Right ventricle myocardium inferior (tissue), 1 donor: Measurements from ENCODE around the gene DZIP3. TPM values are rescaled to one million over a fixed set of nuclear protein-coding genes. Genes with fewer than 3 reads are reported as not detected.
"Not testable (repeated sequence)": the region's sequence is repeated elsewhere in the genome, so short reads cannot be mapped to it uniquely, and the experiment has no call there.

Experiments used
- ATAC-seq: fragments of 200-7000 bp; cut with Tn5 transposase; one replicate; pipeline ENCODE4 v1.9.1; 2020; ENCODE audit warnings: mild to moderate bottlenecking, moderate library complexity
- DNase-seq: peaks from one replicate; pipeline ENCODE4 v3.0.0; 2021; ENCODE audit errors: missing footprints
- intact Hi-C: fragments of 100-400 bp; cut with DNase I; formaldehyde crosslinking; loops from one replicate; pipeline ENCODE4 v1.11.0; 2022
- total RNA-seq: library from RNA; stranded (reverse); fragmentation: NEBNext Ultra II Directional; extraction: Animal tissue kit (Norgen Biotek cat#: 25700); gene quantifications from one replicate; pipeline ENCODE4 v1.2.1, GENCODE V29; 2021
- donor health status: DM: no; HTN: yes; CAD: no; lungs with severe emphysema.

The DZIP3 gene
- total RNA-seq, 1 donor from 2014 or later: 15.4 TPM

DNA sequence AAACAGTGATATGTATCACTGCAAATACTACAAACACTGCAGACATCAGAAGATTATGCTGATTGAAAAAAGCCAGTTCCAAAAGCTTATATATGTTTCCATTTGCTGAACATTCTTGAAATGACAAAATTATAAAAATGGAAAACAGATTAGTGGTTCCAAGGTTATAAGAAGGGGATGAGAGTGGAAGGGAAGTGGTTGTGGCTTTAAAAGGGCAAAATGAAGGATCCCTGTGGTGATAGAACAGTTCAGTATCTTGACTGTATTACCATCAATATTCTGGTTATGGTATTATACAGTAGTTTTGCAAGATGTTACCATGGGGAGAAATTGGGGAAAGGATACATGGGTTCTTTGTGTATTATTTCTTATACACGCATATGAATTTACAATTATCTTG is 77.8 kb downstream of the DZIP3 start:
- DNase-seq (no peak), ATAC-seq (no peak)
- intact Hi-C loops: no loop called here

DNA sequence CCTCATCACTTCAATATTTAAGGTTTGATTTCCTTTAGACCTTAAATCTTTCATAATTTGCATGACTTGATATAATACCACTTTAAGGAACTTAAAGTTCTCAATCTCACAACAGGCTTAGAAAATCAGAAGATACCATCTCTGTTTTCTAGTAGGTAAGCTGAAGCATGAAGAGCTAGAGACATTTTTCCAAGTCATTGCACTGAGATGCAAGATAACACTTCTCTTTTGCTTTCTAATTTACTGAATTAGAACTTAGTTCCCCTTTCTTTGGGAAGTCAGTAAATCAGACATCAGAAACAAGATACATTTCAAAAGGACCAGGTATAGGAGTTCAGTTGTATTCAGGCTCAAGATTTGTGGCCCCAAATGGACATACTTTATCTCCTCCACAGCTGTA is 79.7 kb downstream of the DZIP3 start:
- intact Hi-C loops: no loop called here
- ATAC-seq (no peak), DNase-seq (no peak)

GRCh38 chr3:108672701-108673100 is 83.2 kb downstream of the DZIP3 start:
- DNase-seq (no peak), ATAC-seq (no peak)
- intact Hi-C loops: no loop called here

DNA sequence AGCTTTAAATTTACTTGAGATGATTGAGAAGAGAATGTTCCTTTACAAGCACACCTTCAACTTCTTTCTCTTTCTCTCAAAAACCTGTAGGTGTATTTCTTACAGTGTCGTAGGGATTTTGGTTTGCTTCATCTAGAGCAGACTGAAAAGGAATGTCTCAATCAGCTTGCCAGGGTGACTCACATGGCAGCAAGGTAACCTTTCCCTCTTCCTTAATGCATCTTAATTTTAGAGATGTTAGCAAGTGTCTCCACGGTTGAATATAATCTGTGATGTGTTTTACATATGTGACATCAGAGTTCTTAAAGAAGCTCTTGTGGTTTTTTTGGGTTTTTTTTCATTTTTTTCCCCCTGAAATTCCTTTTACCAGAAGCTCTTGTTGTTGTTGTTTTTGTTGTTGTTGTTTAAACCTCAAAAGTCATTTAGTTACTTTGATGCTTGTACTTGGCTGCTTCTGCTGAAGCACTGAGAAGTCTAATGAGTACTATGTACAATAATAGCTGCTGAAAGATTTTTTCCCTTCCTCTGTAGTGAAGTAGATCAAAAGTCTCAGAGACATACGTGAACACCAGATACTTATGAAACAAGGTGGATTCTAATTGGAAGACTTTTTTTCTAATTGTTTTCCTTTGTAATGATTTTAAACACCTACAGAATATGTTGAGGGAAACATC is 84.6 kb downstream of the DZIP3 start:
- ATAC-seq (no peak), DNase-seq (no peak)
- intact Hi-C loops: no loop called here

GRCh38 chr3:108677811-108678210 is 88.3 kb downstream of the DZIP3 start:
- DNase-seq: no peak
- no peak for ATAC-seq
- intact Hi-C loops: no loop called here

DNA sequence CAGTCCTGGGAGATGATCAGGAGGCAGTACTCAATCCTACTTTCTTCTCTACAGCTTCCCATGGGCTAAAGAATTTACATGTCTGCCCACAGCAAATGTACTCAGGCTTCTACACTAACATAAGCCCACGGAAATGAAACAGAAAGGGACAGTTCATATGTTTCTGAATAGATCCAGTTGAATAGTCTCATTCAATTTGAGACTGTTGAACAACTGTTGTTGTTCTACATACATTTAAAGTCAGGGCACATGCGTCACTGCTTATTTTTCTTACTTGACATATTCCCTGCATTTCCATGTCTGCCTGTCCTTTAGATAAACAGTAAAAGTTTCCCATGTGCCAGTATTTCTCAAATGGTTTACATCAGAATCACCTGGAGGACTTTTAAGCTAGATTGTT is 102.8 kb downstream of the DZIP3 start:
- DNase-seq, ATAC-seq, intact Hi-C loops: not testable (repeated sequence)

- DNase-seq (no peak), ATAC-seq (no peak)
- intact Hi-C loops: no loop called here
These were observed 108.9 kb downstream of the DZIP3 start for GRCh38 chr3:108698461-108698860.

- ATAC-seq (no peak), DNase-seq (no peak)
- intact Hi-C loops: no loop called here
These were observed 115.5 kb downstream of the DZIP3 start for GRCh38 chr3:108705045-108705444.

- DNase-seq (no peak), ATAC-seq (no peak)
- intact Hi-C loops: no loop called here
These were observed 123.5 kb downstream of the DZIP3 start for GRCh38 chr3:108713009-108713516.

DNA sequence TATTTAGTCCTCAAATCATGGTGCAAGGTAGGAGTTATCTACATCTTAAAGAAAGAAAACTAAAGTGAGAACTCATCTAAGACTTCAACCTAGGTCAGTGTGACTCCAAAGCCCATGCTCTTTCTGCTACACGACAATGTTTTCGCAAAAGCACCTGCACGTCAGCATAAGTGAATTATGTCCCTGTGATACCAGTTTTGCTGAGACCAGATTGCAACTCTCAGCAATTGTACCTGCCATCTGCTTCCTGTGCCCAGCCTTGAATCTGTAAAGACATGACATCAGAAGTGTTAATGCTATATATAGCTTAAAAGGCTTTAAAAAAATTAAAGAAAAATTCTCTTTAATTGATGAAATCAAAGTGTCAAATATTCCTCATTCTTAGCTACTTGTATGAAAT is 124.3 kb downstream of the DZIP3 start:
- no peak for DNase-seq
- no peak for ATAC-seq
- intact Hi-C loops: no loop called here

DNA sequence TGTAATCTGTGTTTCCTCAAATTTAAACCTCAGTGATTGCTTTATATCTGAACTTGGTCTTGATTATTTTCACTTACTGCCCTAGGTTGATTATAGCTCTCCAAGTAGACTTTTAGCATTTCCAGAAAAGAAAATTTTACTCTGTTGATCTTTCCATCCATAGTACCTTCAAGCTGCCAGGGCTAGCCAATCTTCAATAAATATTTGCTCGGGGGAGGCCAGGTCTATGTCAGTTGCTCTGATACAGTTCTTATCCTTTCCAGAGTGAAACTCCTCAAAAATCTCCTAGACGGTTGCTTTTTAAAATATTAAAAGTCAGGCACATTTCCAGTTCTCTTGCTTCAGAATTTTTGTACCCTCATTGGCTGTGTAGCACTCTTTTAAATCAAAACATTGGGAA is 128.9 kb downstream of the DZIP3 start:
- DNase-seq: no peak
- intact Hi-C loops: no loop called here
- no peak for ATAC-seq

DNA sequence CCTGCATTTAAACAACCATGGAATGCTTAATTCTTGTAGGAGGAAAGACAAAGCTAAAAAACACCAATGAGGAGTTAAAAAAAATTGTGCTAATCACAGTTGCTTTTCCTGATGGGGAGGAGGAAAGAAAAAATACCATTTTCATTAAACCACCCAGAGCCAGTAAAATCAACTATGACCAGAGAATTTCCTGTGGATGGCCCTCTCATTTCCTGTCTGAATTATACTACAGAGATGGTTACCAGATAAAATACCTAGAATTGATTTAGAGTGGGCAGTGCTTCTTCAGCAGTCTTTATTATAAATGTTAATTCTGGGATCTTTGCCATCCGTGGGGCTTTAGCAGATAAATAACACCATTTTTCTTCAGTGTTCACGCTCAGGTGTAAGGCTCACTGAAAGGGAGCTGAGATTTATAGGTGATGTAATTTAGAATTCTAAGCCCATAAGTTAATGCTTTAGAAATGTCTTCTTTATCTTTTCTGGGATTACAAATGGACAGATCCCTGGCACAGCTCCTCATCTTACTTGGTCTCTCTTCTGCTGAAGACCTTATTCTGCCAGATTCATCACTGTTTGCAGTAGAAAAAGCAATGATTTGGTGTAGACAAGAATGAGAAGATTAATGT is 129.8 kb downstream of the DZIP3 start:
- intact Hi-C loops: no loop called here
- ATAC-seq (no peak), DNase-seq (no peak)

DNA sequence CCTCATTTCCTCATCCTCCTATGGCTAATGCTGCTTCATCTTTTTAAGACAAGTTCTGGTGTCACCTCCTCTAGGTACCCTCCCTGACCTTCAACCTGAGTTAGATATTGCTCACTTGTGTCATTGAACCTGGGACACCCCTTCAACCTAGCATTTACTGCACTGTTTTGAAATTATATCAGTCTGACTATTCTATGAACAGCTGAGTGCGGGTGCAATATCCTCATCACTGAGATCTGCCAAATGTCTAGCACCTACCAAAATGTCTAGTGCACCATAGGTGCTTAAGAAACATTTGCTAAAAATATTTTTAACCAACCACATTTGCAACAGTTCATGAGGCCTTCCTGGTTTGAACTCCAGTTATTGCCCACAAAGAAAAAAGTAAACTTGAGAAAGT is 133.2 kb downstream of the DZIP3 start:
- DNase-seq (no peak), ATAC-seq (no peak)
- intact Hi-C loops: no loop called here

DNA sequence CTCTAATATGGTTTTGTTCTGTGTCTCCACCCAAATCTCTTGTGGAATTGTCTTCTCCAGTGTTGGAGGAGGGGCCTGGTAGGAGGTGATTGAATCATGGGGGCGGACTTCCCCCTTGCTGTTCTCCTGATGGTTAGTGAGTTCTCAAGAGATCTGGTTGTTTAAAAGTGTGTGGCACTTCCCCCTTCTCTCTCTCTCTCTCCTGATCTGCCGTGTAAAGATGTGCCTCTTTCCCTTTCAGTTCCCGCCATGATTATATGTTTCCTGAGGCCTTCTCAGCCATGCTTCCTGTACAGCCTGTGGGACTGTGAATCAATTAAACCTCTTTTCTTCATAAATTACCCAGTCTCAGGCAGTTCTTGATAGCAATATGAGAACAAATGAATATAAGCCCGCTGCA is 134.6 kb downstream of the DZIP3 start:
- intact Hi-C loops: no loop called here
- no peak for ATAC-seq
- no peak for DNase-seq

GRCh38 chr3:108728105-108728504 is 138.6 kb downstream of the DZIP3 start:
- intact Hi-C loops: no loop called here
- ATAC-seq (no peak), DNase-seq (no peak)

- DNase-seq: no peak
- intact Hi-C loops: no loop called here
- ATAC-seq: no peak
These were observed 139.4 kb downstream of the DZIP3 start for GRCh38 chr3:108728934-108729333.

DNA sequence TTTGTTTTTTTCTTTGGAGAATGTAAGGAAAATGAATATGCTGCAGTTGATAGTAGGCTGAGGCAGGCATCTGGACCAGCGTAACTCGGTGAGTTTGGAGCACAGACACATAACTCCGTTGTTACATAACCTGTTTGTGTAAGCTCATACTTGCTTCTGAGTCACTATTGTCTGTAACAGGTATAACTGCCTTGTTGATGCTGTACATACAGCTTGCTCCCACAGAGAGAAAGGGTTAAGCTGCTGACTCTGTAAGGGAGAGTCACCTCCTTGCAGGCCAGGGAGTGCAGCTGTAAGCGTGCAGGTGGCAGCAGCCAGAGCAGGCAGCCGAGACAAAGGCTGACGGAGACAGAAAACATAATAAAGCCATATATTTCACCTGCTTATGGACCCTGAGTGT is 147.3 kb downstream of the DZIP3 start:
- no peak for ATAC-seq
- DNase-seq: no peak
- intact Hi-C loops: no loop called here

DNA sequence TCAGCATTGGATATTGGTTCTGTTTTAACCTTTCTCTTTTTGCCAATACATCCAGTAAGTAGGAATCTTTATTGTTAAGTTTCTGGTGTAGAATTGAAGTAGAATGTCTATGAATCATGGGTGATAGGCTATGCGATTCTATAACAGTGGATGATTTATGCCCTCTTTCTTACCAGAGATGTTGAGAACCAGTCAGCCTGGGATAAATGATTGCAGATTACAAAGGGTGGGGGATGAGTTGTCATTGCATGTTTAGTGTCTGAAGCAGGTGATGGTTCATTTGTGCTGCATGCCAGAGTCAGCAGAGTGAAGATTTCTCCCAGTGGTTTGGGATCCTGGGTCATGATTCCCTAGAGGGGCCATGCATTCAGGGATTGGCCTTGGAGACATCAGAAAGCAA is 153.4 kb downstream of the DZIP3 start:
- no peak for ATAC-seq
- intact Hi-C loops: no loop called here
- no peak for DNase-seq
